ENCODE results near the gene ZNF469. TPM values are rescaled to one million over a fixed set of nuclear protein-coding genes. Genes with fewer than 3 reads are reported as not detected.

The ZNF469 gene
- total RNA-seq, 6 donors from 2014 or later: 0.98 to 4.2 (median 2.4) TPM

DNA sequence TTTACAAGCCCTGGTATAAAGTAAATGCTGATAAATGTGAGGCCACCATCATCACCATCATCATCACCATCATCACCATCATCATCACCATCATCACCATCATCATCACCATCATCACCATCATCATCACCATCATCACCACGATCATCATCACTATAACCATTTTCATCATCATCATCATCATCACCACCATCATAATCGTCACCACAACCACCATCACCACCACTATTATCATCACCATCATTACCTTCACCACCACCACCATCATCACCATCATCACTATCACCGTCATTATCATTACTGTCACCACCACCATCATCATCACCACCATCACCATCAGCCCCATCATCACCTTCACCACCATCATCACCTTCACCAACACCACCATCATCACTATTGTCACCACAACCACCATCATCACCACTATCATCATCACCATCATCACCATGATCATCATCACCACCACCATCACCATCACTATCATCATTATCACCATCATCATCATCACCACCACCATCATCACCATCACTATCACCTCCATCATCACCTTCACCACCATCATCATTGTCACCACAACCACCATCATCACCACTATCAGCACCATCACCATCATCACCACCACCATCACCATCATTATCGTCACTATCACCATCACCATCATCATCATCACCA, 16.6 kb upstream of the ZNF469 start:
- DNase-seq (no peak), ATAC-seq (ENCODE audit: low FRiP score in 2 of 2) (no peak)
- Histone ChIP-seq H3K27me3 (no peaks in the 10 kb centered on the region), H3K4me3 (no peak overlapping the region), H3K27ac (no peak overlapping the region), H3K36me3 (no peaks in the 10 kb centered on the region), H3K9me3 (peaks cover 0 to 5% (median 0%) of the 10 kb centered on the region in 4 donors), H3K4me1 (no peaks in the 10 kb centered on the region)
- WGBS, 2 donors: 79 to 87% methylated on average over 4 of the region's 4 CpGs
- TF ChIP-seq POLR2A (IDR thresholded peaks at IDR 0.05) (no peak), POLR2AphosphoS5 (IDR thresholded peaks at IDR 0.05) (no peak)
- TF ChIP-seq, protein P1, sequence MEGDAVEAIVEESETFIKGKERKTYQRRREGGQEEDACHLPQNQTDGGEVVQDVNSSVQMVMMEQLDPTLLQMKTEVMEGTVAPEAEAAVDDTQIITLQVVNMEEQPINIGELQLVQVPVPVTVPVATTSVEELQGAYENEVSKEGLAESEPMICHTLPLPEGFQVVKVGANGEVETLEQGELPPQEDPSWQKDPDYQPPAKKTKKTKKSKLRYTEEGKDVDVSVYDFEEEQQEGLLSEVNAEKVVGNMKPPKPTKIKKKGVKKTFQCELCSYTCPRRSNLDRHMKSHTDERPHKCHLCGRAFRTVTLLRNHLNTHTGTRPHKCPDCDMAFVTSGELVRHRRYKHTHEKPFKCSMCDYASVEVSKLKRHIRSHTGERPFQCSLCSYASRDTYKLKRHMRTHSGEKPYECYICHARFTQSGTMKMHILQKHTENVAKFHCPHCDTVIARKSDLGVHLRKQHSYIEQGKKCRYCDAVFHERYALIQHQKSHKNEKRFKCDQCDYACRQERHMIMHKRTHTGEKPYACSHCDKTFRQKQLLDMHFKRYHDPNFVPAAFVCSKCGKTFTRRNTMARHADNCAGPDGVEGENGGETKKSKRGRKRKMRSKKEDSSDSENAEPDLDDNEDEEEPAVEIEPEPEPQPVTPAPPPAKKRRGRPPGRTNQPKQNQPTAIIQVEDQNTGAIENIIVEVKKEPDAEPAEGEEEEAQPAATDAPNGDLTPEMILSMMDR (IDR thresholded peaks at IDR 0.05): no peak

DNA sequence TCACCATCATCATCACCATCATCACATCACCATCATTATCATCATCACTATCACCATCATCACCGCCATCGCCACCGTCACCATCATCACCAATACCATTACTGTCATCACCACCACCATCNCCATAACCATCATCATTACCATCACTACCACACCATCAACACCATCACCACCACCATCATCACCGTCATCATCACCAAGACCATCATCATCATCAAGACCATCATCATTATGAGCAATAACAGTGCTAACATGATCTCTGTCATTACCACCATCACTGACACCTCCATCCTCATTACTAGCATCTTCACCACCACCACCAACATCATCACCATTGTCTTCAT, 16.1 kb upstream of the ZNF469 start:
- DNase-seq (no peak), ATAC-seq (ENCODE audit: low FRiP score in 2 of 2) (no peak)
- 97 to 100% methylated on average over 4 of the region's 4 CpGs for WGBS, 2 donors
- no peaks in the 10 kb centered on the region for H3K27me3 ChIP-seq
- no peak overlapping the region for H3K27ac ChIP-seq
- TF ChIP-seq POLR2A (IDR thresholded peaks at IDR 0.05) (no peak), POLR2AphosphoS5 (IDR thresholded peaks at IDR 0.05) (no peak), EP300 (IDR thresholded peaks at IDR 0.05) (no peak)
- TF ChIP-seq, protein P1 (IDR thresholded peaks at IDR 0.05): no peak
- no peaks in the 10 kb centered on the region for H3K4me1 ChIP-seq
- peaks cover 0 to 5% (median 0%) of the 10 kb centered on the region in 4 donors for H3K9me3 ChIP-seq
- H3K36me3 ChIP-seq: no peaks in the 10 kb centered on the region
- H3K4me3 ChIP-seq: no peak overlapping the region

DNA sequence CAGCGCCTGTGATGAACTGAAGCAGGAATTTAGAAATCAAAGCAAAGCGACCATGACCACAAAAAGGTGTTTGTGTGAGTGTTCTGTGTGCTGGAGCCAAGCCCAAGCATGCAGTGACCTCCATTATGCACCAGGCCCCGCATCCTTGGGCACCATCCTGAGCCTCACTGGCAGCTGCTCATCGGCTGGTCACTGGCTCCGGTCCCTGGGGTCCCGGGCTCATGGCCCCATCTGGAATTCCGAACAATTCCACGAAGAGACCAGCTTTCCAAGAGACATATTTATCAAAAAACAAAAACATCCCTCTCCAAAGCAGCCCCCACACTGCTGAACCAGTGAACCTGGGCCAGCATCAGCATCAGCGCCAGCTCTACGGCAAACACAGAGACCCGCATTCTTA, 15.2 kb upstream of the ZNF469 start:
- Histone ChIP-seq H3K4me1 (no peaks in the 10 kb centered on the region), H3K27me3 (no peaks in the 10 kb centered on the region), H3K36me3 (no peaks in the 10 kb centered on the region), H3K9me3 (no peaks in the 10 kb centered on the region), H3K27ac (no peak overlapping the region), H3K4me3 (no peak overlapping the region)
- TF ChIP-seq POLR2A (IDR thresholded peaks at IDR 0.05) (no peak), EP300 (IDR thresholded peaks at IDR 0.05) (no peak), POLR2AphosphoS5 (IDR thresholded peaks at IDR 0.05) (no peak)
- TF ChIP-seq, protein P1 (IDR thresholded peaks at IDR 0.05): no peak
- DNase-seq: peak in 1 of 2 donors; percentile 21
- 87 to 91% methylated on average over 11 of the region's 11 CpGs for WGBS, 2 donors
- ATAC-seq (ENCODE audit: low FRiP score in 2 of 2): no peak

DNA sequence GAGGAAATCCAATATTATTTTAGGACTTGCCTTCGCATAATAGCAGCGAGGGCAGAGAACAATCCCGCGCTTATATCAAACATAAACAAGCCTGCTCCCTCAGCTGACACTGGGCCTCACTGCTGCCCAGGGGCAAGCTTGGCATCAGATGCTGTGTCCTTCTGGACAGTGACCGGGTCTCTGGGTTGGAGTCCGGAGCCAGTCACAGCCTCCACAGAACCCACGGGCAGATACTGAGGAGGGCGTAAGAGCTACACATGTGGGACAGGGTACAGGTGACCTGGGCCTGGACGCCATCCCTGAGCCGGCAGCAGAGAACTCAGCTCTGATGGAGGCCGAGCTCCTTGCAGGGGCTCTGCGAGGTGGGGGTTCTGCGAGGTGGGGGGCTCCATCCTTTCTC, 14.7 kb upstream of the ZNF469 start:
- ATAC-seq (ENCODE audit: low FRiP score in 2 of 2) (no peak), DNase-seq (peak in 1 of 2 donors; percentile 40)
- H3K9me3 ChIP-seq: no peaks in the 10 kb centered on the region
- TF ChIP-seq POLR2AphosphoS5 (IDR thresholded peaks at IDR 0.05) (no peak), POLR2A (IDR thresholded peaks at IDR 0.05) (no peak), EP300 (IDR thresholded peaks at IDR 0.05) (no peak)
- TF ChIP-seq, protein P1 (IDR thresholded peaks at IDR 0.05): no peak
- WGBS, 2 donors: 85 to 90% methylated on average over 4 to 13 of the region's 13 CpGs
- no peaks in the 10 kb centered on the region for H3K27me3 ChIP-seq
- H3K4me3 ChIP-seq: no peak overlapping the region
- H3K4me1 ChIP-seq: no peaks in the 10 kb centered on the region
- H3K27ac ChIP-seq: no peak overlapping the region
- no peaks in the 10 kb centered on the region for H3K36me3 ChIP-seq

DNA sequence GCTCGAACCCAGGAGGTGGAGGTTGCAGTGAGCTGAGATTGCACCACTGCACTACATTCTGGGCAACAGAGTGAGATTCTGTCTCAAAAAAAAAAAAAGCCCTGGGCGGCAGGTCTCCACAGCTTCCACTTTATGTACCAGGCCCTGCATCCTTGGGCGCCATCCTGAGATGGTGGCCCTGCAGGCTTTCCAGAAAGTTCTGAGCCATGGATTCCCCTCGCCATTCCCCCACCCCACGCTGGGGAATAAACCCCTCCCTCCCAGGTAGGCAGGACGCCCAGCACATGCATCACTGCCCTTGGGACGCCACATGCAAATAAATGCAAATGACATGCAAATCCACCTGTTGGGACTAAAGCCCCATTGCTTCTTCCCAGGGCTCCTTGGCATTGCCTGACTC, 13.8 kb upstream of the ZNF469 start:
- H3K4me3 ChIP-seq: no peak overlapping the region
- ATAC-seq (ENCODE audit: low FRiP score in 2 of 2) (no peak), DNase-seq (no peak)
- WGBS, 2 donors: 89 to 90% methylated on average over 5 to 7 of the region's 7 CpGs
- H3K9me3 ChIP-seq: no peaks in the 10 kb centered on the region
- H3K4me1 ChIP-seq: no peaks in the 10 kb centered on the region
- TF ChIP-seq, protein P1 (IDR thresholded peaks at IDR 0.05): no peak
- TF ChIP-seq POLR2A (IDR thresholded peaks at IDR 0.05) (no peak), EP300 (IDR thresholded peaks at IDR 0.05) (no peak), POLR2AphosphoS5 (IDR thresholded peaks at IDR 0.05) (no peak)
- no peaks in the 10 kb centered on the region for H3K36me3 ChIP-seq
- no peak overlapping the region for H3K27ac ChIP-seq
- no peaks in the 10 kb centered on the region for H3K27me3 ChIP-seq

All from upper lobe of left lung (tissue), 6 donors.